Progenitor cell of endocrine pancreas (in vitro differentiated cells): ENCODE data around the gene EIF4B. TPM values are rescaled to one million over a fixed set of nuclear protein-coding genes. Genes with fewer than 3 reads are reported as not detected.

ENCODE experiments used
- DNase-seq: peaks from one replicate; pipeline ENCODE4 v3.0.0; 2021; ENCODE audit warnings: low spot score; ENCODE audit not compliant: unreplicated experiment
- H3K27ac Mint-ChIP-seq: 2 replicates; pipeline ENCODE4 v1.8.0; 2021; ENCODE audit warnings: mild to moderate bottlenecking, moderate library complexity, mixed read lengths
- H3K27me3 Mint-ChIP-seq: 2 replicates; pipeline ENCODE4 v1.8.0; 2021; ENCODE audit warnings: mixed read lengths
- H3K36me3 Mint-ChIP-seq: 2 replicates; pipeline ENCODE4 v1.8.0; 2022; ENCODE audit warnings: mixed read lengths; ENCODE audit not compliant: insufficient read depth
- H3K4me1 Mint-ChIP-seq: 2 replicates; pipeline ENCODE4 v1.8.0; 2021; ENCODE audit warnings: low read depth, mixed read lengths
- H3K4me3 Mint-ChIP-seq: 2 replicates; pipeline ENCODE4 v1.8.0; 2021; ENCODE audit warnings: low read depth, mild to moderate bottlenecking, moderate library complexity, mixed read lengths
- H3K9me3 Mint-ChIP-seq: 2 replicates; pipeline ENCODE4 v1.8.0; 2021; ENCODE audit warnings: low read depth, mixed read lengths
- total RNA-seq: library from RNA; stranded (reverse); gene quantifications from 2 replicates; pipeline ENCODE4 v1.2.1, GENCODE V29; 2021
- TF ChIP-seq, protein P1 (sequence below): fragments of 200-600 bp; sonication (generic); IDR thresholded peaks from one replicate; pipeline ENCODE4 v1.5.0; 2021; ENCODE audit warnings: antibody characterized with exemption, mild to moderate bottlenecking; ENCODE audit not compliant: unreplicated experiment

The EIF4B gene
- total RNA-seq, 1 donor from 2014 or later, result 447 TPM

DNA sequence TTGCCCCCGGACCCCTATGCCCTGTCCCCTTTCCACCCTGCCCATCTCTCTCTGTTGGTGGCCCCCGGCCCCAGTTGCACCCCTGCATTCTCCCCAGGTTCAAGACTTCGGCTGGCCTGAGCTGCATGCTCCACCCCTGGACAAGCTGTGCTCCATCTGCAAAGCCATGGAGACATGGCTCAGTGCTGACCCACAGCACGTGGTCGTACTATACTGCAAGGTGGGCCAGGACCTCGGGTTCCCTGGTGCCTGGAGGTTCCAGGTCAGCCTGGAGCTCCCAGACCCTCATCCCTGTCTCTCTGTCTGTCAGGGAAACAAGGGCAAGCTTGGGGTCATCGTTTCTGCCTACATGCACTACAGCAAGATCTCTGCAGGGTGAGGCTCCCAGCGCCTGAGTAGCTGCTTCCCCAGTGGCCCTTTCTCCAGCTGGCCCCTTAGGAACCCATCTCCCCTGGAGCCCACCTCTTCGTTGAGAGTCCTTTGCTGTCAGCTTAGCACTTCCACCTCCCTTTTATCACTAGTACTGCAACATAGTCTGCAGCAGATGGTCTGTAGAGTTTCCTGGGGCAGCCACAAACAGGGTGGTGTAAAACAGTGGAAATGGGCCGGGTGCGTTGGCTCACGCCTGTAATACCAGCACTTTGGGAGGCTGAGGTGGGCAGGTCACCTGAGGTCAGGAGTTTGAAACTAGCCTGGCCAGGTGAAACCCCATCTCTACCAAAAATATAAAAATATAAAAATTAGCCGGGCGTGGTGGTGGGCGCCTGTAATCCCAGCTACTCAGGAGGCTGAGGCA is 49.4 kb downstream of the EIF4B start:
- no peaks in the 10 kb centered on the region for H3K36me3 Mint-ChIP-seq
- no peaks in the 10 kb centered on the region for H3K9me3 Mint-ChIP-seq
- no peak for DNase-seq
- no peak overlapping the region for H3K27ac Mint-ChIP-seq
- H3K27me3 Mint-ChIP-seq, result peaks cover 8% of the 10 kb centered on the region
- H3K4me1 Mint-ChIP-seq, result peaks cover 7% of the 10 kb centered on the region
- TF ChIP-seq, protein P1, sequence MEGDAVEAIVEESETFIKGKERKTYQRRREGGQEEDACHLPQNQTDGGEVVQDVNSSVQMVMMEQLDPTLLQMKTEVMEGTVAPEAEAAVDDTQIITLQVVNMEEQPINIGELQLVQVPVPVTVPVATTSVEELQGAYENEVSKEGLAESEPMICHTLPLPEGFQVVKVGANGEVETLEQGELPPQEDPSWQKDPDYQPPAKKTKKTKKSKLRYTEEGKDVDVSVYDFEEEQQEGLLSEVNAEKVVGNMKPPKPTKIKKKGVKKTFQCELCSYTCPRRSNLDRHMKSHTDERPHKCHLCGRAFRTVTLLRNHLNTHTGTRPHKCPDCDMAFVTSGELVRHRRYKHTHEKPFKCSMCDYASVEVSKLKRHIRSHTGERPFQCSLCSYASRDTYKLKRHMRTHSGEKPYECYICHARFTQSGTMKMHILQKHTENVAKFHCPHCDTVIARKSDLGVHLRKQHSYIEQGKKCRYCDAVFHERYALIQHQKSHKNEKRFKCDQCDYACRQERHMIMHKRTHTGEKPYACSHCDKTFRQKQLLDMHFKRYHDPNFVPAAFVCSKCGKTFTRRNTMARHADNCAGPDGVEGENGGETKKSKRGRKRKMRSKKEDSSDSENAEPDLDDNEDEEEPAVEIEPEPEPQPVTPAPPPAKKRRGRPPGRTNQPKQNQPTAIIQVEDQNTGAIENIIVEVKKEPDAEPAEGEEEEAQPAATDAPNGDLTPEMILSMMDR, result no peak
- H3K4me3 Mint-ChIP-seq, result no peak overlapping the region

DNA sequence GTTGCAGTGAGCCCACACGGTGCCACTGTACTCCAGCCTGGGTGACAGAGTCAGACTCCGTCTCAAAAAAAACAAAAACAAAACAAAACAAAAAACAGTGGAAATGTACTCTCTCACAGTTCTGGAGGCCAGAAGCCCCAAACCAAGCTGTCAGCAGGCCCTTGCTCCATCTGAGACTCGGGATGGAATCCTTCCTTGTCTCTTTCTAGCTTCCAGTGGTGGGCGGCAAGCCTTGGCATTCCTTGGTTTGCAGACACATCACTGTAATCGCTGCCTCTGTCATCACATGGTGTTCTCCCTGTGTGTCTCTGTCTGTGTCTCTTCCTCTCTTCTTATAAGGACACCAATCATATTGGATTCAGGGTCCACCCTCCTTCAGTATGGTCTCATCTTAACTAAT is 50.0 kb downstream of the EIF4B start:
- Mint-ChIP-seq H3K9me3 (no peaks in the 10 kb centered on the region), H3K27me3 (peaks cover 6% of the 10 kb centered on the region), H3K4me3 (no peak overlapping the region), H3K27ac (no peak overlapping the region), H3K4me1 (peaks cover 5% of the 10 kb centered on the region), H3K36me3 (no peaks in the 10 kb centered on the region)
- no peak for DNase-seq
- TF ChIP-seq, protein P1, result no peak

DNA sequence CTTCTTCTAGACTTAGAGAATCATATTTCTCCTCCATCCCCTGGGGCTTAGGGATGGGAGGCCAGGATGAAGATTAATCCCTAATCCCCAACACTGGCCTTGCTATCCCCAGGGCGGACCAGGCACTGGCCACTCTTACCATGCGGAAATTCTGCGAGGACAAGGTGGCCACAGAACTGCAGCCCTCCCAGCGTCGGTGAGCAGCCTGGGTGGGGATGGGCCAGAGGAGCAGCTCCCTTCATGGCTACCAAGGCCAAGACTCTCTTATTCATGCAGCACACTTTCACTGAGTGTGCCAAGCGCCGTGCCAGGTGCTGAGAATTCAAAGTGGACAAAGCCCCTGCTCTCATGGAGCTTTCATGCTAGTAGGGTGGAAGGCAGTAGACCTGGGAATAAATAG is 50.6 kb downstream of the EIF4B start:
- DNase-seq, result no peak
- Mint-ChIP-seq H3K4me3 (no peak overlapping the region), H3K27ac (no peak overlapping the region), H3K36me3 (no peaks in the 10 kb centered on the region), H3K27me3 (peaks cover 6% of the 10 kb centered on the region), H3K9me3 (no peaks in the 10 kb centered on the region), H3K4me1 (peaks cover 6% of the 10 kb centered on the region)
- TF ChIP-seq, protein P1, result no peak

DNA sequence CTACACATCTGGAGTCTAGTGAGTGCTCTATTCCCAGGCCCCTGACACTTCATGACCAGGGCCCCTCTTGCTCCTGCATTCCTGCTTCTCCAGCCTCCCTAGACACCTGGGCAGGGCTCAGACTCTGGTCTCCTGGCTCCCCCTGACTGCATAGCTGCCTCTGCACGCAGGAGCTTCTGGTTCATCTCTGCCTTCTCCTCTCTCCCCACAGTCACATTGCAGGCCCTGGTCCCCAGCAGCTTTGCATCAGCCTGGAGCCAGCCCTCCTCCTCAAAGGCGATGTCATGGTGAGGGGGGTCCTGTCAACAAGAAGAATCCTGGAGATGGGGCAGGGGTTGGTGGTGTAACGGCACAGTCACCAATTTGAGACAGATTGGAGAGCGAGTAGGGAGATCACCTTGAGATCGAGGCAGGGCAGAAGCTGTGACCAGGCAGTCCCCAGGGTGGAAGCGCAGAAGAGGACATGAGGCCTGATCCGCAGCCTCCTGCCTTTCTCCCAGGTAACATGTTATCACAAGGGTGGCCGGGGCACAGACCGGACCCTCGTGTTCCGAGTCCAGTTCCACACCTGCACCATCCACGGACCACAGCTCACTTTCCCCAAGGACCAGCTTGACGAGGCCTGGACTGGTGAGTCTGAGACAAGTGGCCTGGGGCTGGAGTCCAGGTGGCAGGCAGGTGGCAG is 51.7 kb downstream of the EIF4B start:
- Mint-ChIP-seq H3K27me3 (peaks cover 6% of the 10 kb centered on the region), H3K36me3 (no peaks in the 10 kb centered on the region), H3K9me3 (no peaks in the 10 kb centered on the region), H3K4me3 (no peak overlapping the region), H3K4me1 (peaks cover 6% of the 10 kb centered on the region), H3K27ac (no peak overlapping the region)
- DNase-seq, result no peak
- TF ChIP-seq, protein P1, result no peak

DNA sequence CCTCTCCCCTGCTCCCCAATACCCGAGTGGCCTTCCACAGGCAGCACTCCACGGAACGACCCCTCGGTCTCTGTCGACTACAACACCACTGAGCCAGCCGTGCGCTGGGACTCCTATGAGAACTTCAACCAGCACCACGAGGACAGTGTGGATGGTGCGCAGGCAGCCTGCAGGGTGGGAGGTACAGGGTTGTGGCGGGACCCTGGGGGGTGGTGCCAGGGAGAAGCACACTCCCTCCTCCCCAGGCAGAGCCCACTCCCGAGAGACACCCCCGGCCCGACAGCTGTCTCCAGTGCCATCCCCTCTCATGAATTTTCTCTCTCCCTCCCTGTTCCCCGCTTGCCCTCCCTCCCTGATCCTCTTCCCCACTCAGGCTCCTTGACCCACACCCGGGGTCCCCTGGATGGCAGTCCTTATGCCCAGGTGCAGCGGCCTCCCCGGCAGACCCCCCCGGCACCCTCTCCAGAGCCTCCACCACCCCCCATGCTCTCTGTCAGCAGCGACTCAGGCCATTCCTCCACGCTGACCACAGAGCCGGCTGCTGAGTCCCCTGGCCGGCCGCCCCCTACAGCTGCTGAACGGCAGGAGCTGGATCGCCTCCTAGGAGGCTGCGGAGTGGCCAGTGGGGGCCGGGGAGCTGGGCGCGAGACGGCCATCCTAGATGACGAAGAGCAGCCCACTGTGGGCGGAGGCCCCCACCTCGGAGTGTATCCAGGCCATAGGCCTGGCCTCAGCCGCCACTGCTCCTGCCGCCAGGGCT is 52.6 kb downstream of the EIF4B start:
- H3K4me1 Mint-ChIP-seq, result peaks cover 3% of the 10 kb centered on the region
- no peak overlapping the region for H3K4me3 Mint-ChIP-seq
- peaks cover 6% of the 10 kb centered on the region for H3K27me3 Mint-ChIP-seq
- H3K9me3 Mint-ChIP-seq, result no peaks in the 10 kb centered on the region
- peaks cover under 1% of the 10 kb centered on the region for H3K36me3 Mint-ChIP-seq
- H3K27ac Mint-ChIP-seq, result no peak overlapping the region
- TF ChIP-seq, protein P1, result no peak
- DNase-seq, result no peak
